ENCODE results near the gene PTK6. TPM values are rescaled to one million over a fixed set of nuclear protein-coding genes. Genes with fewer than 3 reads are reported as not detected.

The PTK6 gene
- total and polyA plus RNA-seq, 2 of the 13 experiments (the other 11 are each of a cell fraction or from before 2014, with no cell fraction given), result 0.08 TPM; not detected in 1

DNA sequence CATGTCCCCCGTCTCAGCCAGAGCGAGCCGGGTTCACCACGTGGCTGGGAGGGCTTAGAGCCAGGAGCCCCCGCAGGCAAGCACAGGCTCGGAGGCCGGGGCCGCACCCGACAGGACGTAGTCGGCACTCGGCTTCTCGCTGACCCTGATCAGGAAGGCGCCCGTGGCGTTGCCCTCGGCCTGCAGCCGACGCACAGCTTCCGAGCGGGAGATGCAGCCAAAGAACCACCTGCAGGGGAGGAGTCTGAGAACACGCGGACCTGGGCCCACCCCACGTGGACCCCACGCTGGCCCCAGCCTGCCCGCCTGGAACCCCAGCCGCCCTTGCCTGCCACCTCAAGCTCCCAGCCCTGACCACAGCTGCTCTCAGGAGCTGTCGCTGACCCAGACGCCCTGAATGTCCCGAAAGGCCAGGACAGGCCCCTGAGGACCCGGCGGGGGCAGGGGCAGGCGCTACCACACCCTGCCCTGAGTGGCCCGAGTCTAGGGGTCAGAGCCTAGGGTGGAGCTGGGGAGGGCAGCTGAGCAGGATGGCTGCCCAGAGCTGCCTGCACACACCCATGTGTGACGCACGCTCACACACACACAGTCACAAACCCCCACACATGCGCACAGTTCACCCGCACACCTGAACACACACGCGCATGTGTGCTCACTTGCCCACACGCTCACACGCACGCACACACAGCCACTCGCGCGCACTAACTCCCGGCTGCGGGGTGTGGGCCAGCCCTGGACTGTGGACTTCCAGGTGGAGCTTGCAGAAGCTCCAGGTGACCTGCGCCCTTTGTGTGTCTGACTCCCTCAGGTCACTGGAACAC is 2.1 kb downstream of the PTK6 start (continued):
- TF ChIP-seq RXRA (CRISPR knock-in tag; IDR thresholded peaks at IDR 0.05), result peak; percentile 69; the same call in 1 of the 2 replicates
- peak; percentile 56; the same call in 1 of the 2 replicates for TF ChIP-seq ZNF501 (CRISPR knock-in tag; IDR thresholded peaks at IDR 0.05)
- 0 out of 2 replicates have a peak, but pooled peaks have one; percentile 50 for TF ChIP-seq FOXC1 (CRISPR knock-in tag; IDR thresholded peaks at IDR 0.05; ENCODE audit: borderline replicate concordance)
- peak; percentile 44; the same call in 1 of the 2 replicates for TF ChIP-seq ZNF274 (CRISPR knock-in tag; IDR thresholded peaks at IDR 0.05)
- TF ChIP-seq ZNF569 (CRISPR knock-in tag; IDR thresholded peaks at IDR 0.05; ENCODE audit: borderline replicate concordance), result no peak
- no peak; the same call in 1 of the 2 replicates for TF ChIP-seq ERF (CRISPR knock-in tag; IDR thresholded peaks at IDR 0.05)
- TF ChIP-seq FOXK2 (IDR thresholded peaks at IDR 0.05), result no peak
- TF ChIP-seq BORCS8-MEF2B (CRISPR knock-in tag; IDR thresholded peaks at IDR 0.05), result no peak
- TF ChIP-seq ZFP90 (CRISPR knock-in tag; IDR thresholded peaks at IDR 0.05; ENCODE audit: borderline replicate concordance), result no peak
- no peak for TF ChIP-seq CCDC6 (CRISPR knock-in tag; IDR thresholded peaks at IDR 0.05)
- TF ChIP-seq SUZ12 (IDR thresholded peaks at IDR 0.05; ENCODE audit: low read depth, low read length), result 0 out of 2 replicates have a peak, but pooled peaks have one; percentile 7
- TF ChIP-seq, protein P1, sequence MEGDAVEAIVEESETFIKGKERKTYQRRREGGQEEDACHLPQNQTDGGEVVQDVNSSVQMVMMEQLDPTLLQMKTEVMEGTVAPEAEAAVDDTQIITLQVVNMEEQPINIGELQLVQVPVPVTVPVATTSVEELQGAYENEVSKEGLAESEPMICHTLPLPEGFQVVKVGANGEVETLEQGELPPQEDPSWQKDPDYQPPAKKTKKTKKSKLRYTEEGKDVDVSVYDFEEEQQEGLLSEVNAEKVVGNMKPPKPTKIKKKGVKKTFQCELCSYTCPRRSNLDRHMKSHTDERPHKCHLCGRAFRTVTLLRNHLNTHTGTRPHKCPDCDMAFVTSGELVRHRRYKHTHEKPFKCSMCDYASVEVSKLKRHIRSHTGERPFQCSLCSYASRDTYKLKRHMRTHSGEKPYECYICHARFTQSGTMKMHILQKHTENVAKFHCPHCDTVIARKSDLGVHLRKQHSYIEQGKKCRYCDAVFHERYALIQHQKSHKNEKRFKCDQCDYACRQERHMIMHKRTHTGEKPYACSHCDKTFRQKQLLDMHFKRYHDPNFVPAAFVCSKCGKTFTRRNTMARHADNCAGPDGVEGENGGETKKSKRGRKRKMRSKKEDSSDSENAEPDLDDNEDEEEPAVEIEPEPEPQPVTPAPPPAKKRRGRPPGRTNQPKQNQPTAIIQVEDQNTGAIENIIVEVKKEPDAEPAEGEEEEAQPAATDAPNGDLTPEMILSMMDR (CRISPR knock-in tag; IDR thresholded peaks at IDR 0.05), result peak; percentile 9; the same call in 1 of the 2 replicates
- TF ChIP-seq, protein P2, sequence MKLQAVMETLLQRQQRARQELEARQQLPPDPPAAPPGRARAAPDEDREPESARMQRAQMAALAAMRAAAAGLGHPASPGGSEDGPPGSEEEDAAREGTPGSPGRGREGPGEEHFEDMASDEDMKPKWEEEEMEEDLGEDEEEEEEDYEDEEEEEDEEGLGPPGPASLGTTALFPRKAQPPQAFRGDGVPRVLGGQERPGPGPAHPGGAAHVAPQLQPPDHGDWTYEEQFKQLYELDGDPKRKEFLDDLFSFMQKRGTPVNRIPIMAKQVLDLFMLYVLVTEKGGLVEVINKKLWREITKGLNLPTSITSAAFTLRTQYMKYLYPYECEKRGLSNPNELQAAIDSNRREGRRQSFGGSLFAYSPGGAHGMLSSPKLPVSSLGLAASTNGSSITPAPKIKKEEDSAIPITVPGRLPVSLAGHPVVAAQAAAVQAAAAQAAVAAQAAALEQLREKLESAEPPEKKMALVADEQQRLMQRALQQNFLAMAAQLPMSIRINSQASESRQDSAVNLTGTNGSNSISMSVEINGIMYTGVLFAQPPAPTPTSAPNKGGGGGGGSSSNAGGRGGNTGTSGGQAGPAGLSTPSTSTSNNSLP (IDR thresholded peaks at IDR 0.05; ENCODE audit: low read depth, low read length), result no peak
- TF ChIP-seq, protein P3, sequence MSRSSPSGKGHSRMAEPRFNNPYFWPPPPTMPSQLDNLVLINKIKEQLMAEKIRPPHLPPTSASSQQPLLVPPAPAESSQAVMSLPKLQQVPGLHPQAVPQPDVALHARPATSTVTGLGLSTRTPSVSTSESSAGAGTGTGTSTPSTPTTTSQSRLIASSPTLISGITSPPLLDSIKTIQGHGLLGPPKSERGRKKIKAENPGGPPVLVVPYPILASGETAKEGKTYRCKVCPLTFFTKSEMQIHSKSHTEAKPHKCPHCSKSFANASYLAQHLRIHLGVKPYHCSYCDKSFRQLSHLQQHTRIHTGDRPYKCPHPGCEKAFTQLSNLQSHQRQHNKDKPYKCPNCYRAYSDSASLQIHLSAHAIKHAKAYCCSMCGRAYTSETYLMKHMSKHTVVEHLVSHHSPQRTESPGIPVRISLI (CRISPR knock-in tag; IDR thresholded peaks at IDR 0.05; ENCODE audit: borderline replicate concordance), result no peak
- TF ChIP-seq, protein P4, sequence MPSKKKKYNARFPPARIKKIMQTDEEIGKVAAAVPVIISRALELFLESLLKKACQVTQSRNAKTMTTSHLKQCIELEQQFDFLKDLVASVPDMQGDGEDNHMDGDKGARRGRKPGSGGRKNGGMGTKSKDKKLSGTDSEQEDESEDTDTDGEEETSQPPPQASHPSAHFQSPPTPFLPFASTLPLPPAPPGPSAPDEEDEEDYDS (CRISPR knock-in tag; IDR thresholded peaks at IDR 0.05), result no peak
- TF ChIP-seq ATF1 (CRISPR knock-in tag; IDR thresholded peaks at IDR 0.05), result no peak
- no peak for TF ChIP-seq ARHGAP35 (CRISPR knock-in tag; IDR thresholded peaks at IDR 0.05; ENCODE audit: borderline replicate concordance)
- no peak for TF ChIP-seq IRF2 (CRISPR knock-in tag; IDR thresholded peaks at IDR 0.05)
- TF ChIP-seq ZNF570 (CRISPR knock-in tag; IDR thresholded peaks at IDR 0.05; ENCODE audit: borderline replicate concordance), result no peak
- TF ChIP-seq SALL2 (CRISPR knock-in tag; IDR thresholded peaks at IDR 0.05), result no peak

Measured in HepG2 (cell line).